Iris pigment epithelial cell (primary cell): ENCODE results near the gene WDFY1.

ENCODE experiments used
- DNase-seq: peaks from one replicate; pipeline ENCODE4 v3.0.0-alpha.2; 2011; ENCODE audit warnings: low read depth

The WDFY1 gene

GRCh38 chr2:223944703-223945531, at the start of gene WDFY1:
WDFY1 (minus strand) TSS chr2:223945335; CDS start chr2:223945284, 51 bp downstream.
- peak; percentile 94 for DNase-seq

- no peak for DNase-seq
Observed at GRCh38 chr2:223994562-223995162, 49.5 kb upstream of the WDFY1 start.

- DNase-seq, result peak; percentile 82
Observed at GRCh38 chr2:223993634-223994232, 48.6 kb upstream of the WDFY1 start.

GRCh38 chr2:223991611-223992010, 46.5 kb upstream of the WDFY1 start:
- DNase-seq, result no peak

- DNase-seq, result no peak
Observed at GRCh38 chr2:223989856-223990232, 44.7 kb upstream of the WDFY1 start.

- DNase-seq, result no peak
Observed at GRCh38 chr2:223989206-223989855, 44.2 kb upstream of the WDFY1 start.

- DNase-seq, result no peak
Observed at GRCh38 chr2:223981241-223981640, 36.1 kb upstream of the WDFY1 start.

- no peak for DNase-seq
Observed at GRCh38 chr2:223980803-223981202, 35.7 kb upstream of the WDFY1 start.

- no peak for DNase-seq
Observed at GRCh38 chr2:223980397-223980735, 35.2 kb upstream of the WDFY1 start.

GRCh38 chr2:223979730-223980396, 34.7 kb upstream of the WDFY1 start:
- peak; percentile 82 for DNase-seq

- DNase-seq, result no peak
Observed at GRCh38 chr2:223978451-223978850, 33.3 kb upstream of the WDFY1 start.

- peak; percentile 65 for DNase-seq
Observed at GRCh38 chr2:223976635-223977226, 31.6 kb upstream of the WDFY1 start.

- no peak for DNase-seq
Observed at GRCh38 chr2:223973606-223974005, 28.5 kb upstream of the WDFY1 start.

GRCh38 chr2:223972656-223973102, 27.5 kb upstream of the WDFY1 start:
- no peak for DNase-seq

GRCh38 chr2:223971731-223972130, 26.6 kb upstream of the WDFY1 start:
- DNase-seq, result no peak

- DNase-seq, result peak; percentile 60
Observed at GRCh38 chr2:223970343-223971128, 25.4 kb upstream of the WDFY1 start.

GRCh38 chr2:223969856-223970255, 24.7 kb upstream of the WDFY1 start:
- peak; percentile 21 for DNase-seq

GRCh38 chr2:223969315-223969714, 24.2 kb upstream of the WDFY1 start:
- DNase-seq, result no peak

GRCh38 chr2:223967981-223968380, 22.8 kb upstream of the WDFY1 start:
- peak; percentile 89 for DNase-seq

- DNase-seq, result peak; percentile 55
Observed at GRCh38 chr2:223959688-223960087, 14.6 kb upstream of the WDFY1 start.
